ENCODE measurements around the gene NKX6-2. TPM values are rescaled to one million over a fixed set of nuclear protein-coding genes. Genes with fewer than 3 reads are reported as not detected.

NKX6-2 gene
- total RNA-seq, 4 donors from 2014 or later = 0.14 TPM; not detected in 3

- Histone ChIP-seq H3K36me3 (no peaks in the 10 kb centered on the region), H3K4me1 (no peaks in the 10 kb centered on the region), H3K27me3 (no peaks in the 10 kb centered on the region), H3K27ac (no peak overlapping the region), H3K4me3 (no peak overlapping the region), H3K9me3 (no peaks in the 10 kb centered on the region)
- no peak for TF ChIP-seq CTCF (IDR thresholded peaks at IDR 0.05)
- TF ChIP-seq POLR2A (IDR thresholded peaks at IDR 0.05) = no peak
- DNase-seq = no peak
- intact Hi-C loops (cut with DNase I; ENCODE audit: low total_unique reads) = no loop called here
Observed at GRCh38 chr10:132757171-132757570, 28.8 kb downstream of the NKX6-2 start.

GRCh38 chr10:132756591-132756990, 29.4 kb downstream of the NKX6-2 start:
- Histone ChIP-seq H3K4me3 (no peak overlapping the region), H3K9me3 (no peaks in the 10 kb centered on the region), H3K27me3 (no peaks in the 10 kb centered on the region), H3K27ac (no peak overlapping the region), H3K4me1 (no peaks in the 10 kb centered on the region), H3K36me3 (no peaks in the 10 kb centered on the region)
- intact Hi-C loops (cut with DNase I; ENCODE audit: low total_unique reads) = no loop called here
- TF ChIP-seq POLR2A (IDR thresholded peaks at IDR 0.05) (no peak), CTCF (IDR thresholded peaks at IDR 0.05) (no peak)
- DNase-seq = no peak

- no peak overlapping the region for H3K4me3 ChIP-seq
- H3K36me3 ChIP-seq = no peaks in the 10 kb centered on the region
- no peak for DNase-seq
- no peaks in the 10 kb centered on the region for H3K9me3 ChIP-seq
- no peaks in the 10 kb centered on the region for H3K4me1 ChIP-seq
- no peaks in the 10 kb centered on the region for H3K27me3 ChIP-seq
- no peak for TF ChIP-seq POLR2A (IDR thresholded peaks at IDR 0.05)
- no peak for TF ChIP-seq CTCF (IDR thresholded peaks at IDR 0.05)
- no peak overlapping the region for H3K27ac ChIP-seq
- intact Hi-C loops (cut with DNase I; ENCODE audit: low total_unique reads) = no loop called here
Observed at GRCh38 chr10:132755166-132755711, 30.7 kb downstream of the NKX6-2 start.

GRCh38 chr10:132754071-132754470, 31.9 kb downstream of the NKX6-2 start:
- Histone ChIP-seq H3K9me3 (no peaks in the 10 kb centered on the region), H3K27me3 (no peaks in the 10 kb centered on the region), H3K4me1 (no peaks in the 10 kb centered on the region), H3K27ac (no peak overlapping the region), H3K36me3 (no peaks in the 10 kb centered on the region), H3K4me3 (no peak overlapping the region)
- TF ChIP-seq CTCF (IDR thresholded peaks at IDR 0.05) = no peak
- TF ChIP-seq POLR2A (IDR thresholded peaks at IDR 0.05) = no peak
- no peak for DNase-seq
- intact Hi-C loops (cut with DNase I; ENCODE audit: low total_unique reads) = no loop called here

GRCh38 chr10:132753596-132753995, 32.4 kb downstream of the NKX6-2 start:
- no peak for TF ChIP-seq POLR2A (IDR thresholded peaks at IDR 0.05)
- TF ChIP-seq CTCF (IDR thresholded peaks at IDR 0.05) = no peak
- Histone ChIP-seq H3K4me3 (no peak overlapping the region), H3K27me3 (no peaks in the 10 kb centered on the region), H3K9me3 (no peaks in the 10 kb centered on the region), H3K36me3 (no peaks in the 10 kb centered on the region), H3K4me1 (no peaks in the 10 kb centered on the region), H3K27ac (no peak overlapping the region)
- intact Hi-C loops (cut with DNase I; ENCODE audit: low total_unique reads) = no loop called here
- no peak for DNase-seq

All from uterus (tissue), 4 donors.